Renal cortex interstitium (tissue), 11 donors: ENCODE data around the gene DTX2. TPM values are rescaled to one million over a fixed set of nuclear protein-coding genes. Genes with fewer than 3 reads are reported as not detected.
"Not testable (repeated sequence)": the region's sequence is repeated elsewhere in the genome, so short reads cannot be mapped to it uniquely, and the experiment has no call there.

Source experiments
- DNase-seq, 11 donors: peaks; one replicate each; pipeline ENCODE4 v3.0.0-alpha.2; 2013; ENCODE audit warnings: low read depth in 9 of 11, low spot score in 4 of 11; ENCODE audit errors: extremely low read depth in 1 of 11
- polyA plus RNA-seq, 3 donors: library from polyadenylated mRNA; unstranded; fragments of 120-200 nt; gene quantifications; one replicate each; pipeline ENCODE4 v1.2.1, GENCODE V29; 2013; ENCODE audit not compliant: insufficient read length in 3 of 3

The DTX2 gene
- polyA plus RNA-seq, 3 donors = 5.8 to 11.0 (median 10.4) TPM

DNA sequence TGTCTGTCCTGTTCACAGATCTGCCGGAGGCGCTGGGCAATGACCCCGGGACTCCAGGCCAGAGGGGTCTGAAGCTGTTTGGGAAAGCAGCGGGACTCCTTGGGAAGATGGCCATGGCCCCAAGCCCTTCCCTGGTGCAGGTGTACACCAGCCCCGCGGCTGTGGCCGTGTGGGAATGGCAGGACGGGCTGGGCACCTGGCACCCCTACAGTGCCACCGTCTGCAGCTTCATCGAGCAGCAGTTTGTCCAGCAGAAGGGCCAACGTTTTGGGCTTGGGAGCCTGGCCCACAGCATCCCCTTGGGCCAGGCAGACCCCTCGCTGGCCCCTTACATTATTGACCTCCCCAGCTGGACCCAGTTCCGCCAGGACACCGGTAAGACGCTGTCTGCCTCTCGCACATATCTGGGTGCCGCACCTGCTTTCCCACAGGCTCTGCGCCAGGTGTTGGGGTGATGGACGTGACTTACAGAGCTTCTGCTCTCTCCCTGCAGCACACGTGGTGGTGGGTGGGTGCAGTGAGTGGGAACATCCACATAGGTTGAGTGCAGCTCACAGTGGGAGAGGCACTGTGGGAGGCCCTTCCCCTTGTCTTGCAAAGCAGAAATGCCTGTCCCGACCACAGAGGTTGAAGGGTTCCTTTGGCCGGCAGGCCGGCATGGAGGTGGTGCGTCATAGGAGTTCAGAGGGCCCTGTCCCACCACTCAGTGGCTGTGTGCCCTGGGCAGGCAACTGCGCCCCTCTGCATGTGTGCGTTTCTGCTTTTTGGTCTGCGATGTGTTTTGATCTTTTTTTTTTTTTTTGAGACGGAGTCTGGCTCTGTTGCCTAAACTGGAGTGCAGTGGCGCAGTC is 19.1 kb downstream of the DTX2 start:
- not testable (repeated sequence) for DNase-seq

DNA sequence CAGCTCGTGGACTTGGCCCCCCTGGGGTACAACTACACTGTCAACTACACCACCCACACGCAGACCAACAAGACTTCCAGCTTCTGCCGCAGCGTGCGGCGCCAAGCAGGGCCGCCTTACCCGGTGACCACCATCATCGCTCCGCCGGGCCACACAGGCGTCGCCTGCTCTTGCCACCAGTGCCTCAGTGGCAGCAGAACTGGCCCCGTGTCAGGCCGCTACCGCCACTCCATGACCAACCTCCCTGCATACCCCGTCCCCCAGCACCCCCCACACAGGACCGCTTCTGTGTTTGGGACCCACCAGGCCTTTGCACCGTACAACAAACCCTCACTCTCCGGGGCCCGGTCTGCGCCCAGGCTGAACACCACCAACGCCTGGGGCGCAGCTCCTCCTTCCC is 21.2 kb downstream of the DTX2 start:
- not testable (repeated sequence) for DNase-seq

DNA sequence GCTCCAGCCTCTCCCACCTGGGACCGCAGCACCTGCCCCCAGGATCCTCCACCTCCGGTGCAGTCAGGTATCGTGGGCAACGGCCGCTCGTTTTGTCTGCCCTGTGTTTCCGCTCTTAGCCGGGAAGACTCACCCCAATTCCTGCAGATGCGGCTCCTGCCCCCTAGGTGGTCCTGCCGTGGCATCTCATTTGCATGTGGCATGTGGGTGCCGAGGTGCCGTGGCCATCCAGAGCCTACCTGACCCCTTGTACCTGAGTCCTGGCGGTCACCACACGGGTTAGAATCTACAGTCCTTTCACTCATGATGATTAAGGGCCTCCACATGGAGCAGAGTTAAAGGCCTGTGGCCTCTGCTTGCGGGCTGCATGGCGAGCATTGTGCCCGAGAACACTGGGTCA is 21.6 kb downstream of the DTX2 start:
- not testable (repeated sequence) for DNase-seq

DNA sequence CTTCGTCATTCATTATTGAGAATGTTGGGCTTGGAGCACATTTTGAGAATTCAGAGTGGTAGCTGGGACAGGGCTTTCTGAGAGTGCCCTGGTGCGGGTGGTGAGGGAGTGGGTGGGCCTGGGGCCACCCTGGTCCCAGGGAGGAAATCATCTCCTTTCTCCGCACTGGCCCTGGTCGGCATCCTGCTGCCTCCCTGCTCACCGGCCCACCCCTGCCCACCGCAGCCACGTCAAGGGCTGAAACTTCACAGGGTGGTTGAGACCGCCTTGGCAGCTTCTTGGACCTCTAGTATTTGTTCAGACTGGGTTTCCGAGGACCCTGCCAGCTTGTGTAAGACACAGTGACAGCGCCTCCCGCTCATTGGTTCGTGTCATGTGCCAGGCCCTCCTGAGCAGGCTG is 22.9 kb downstream of the DTX2 start:
- not testable (repeated sequence) for DNase-seq

DNA sequence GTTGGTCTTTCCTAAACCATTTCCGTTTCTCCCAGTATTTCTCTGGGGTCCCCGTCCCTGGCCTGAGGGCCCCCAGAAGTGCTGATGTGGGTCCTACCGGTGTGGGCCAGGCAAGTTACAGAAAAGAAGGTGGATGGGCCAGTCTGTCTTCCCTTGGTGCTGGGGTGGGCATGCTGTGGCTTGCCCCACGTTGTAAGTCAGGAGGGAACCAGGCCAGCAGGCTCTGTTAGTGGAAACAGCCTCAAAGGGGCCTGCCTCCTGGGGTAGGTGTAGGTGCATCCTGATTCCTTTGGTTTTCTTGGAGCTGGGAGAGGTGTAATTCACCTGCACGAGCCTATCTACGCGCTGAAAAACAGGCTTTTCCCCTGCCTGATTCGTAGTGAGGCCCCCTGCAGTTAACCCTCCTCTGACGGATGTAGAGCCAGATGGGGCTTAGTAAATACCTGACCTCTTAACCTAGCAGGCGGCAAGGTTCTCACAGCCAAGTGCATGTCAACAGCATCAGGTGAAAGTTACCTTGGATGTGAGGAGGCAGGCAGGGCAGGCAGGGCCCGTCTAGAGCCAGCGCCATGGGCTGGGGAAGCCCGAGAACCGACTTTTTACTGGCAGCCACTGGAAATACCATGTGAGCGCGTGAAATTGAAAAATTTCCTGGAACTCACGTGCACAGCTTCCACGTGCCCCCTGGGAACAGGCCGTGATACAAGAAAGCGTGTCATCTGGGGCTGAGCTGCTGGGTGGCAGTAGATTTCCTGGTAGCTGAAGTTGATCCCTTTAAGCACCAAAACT is 24.5 kb downstream of the DTX2 start:
- not testable (repeated sequence) for DNase-seq

DNA sequence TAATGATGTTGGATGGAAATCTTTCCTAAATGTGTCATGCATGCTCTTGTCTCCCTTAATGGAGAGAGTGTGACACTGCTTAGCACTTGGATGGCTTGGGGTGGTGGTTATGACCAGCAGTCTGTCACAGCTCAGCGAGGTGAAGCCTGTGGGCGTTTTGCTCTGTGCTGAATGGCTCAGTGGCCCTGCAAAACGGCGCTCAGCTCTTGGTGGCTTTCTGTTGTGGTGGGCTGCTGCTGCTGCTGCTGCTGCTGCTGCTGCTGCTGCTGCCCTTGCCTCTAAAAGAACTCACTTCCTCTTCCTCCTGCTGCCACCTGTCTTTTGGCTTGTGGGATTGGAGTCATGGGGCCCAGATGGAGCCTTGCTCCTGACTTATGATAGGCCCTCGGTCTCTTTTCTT is 25.1 kb downstream of the DTX2 start:
- DNase-seq = not testable (repeated sequence)

DNA sequence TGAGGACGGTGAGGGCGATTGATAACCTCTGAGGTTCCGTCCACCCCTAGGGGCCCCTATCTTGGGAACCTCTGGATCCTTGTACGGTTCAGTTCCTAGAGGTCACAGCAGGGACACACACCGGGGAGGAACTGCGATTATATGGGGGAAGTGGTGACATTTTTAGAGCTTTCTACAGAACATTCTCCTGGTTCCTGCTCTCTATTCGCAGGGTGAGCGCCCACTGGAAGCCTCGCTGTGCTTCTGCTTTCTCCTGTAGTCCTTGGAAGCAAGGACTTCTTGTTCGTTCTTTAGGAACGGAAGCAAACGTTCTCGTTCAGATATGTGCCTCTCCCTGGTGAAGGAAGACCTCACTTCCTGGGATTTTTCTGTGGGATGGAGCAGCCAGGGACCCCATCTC is 26.5 kb downstream of the DTX2 start:
- DNase-seq = not testable (repeated sequence)

DNA sequence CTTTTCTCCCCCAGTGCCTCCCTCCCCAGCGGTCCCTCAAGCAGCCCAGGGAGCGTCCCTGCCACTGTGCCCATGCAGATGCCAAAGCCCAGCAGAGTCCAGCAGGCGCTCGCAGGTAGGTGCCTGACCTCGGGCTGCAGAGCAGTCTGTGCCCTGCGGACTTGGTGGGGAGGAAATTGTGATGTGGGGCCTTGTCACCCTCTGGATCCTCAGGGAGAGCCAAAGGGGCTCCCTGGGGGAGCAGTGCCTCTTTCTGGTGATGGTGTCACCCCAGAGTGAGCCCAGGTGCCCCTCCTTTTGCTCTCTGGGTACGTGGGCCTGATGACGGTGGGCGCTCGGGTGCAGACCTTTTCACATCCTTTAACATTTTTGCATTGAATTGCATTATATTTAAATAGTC is 30.6 kb downstream of the DTX2 start:
- DNase-seq = not testable (repeated sequence)

DNA sequence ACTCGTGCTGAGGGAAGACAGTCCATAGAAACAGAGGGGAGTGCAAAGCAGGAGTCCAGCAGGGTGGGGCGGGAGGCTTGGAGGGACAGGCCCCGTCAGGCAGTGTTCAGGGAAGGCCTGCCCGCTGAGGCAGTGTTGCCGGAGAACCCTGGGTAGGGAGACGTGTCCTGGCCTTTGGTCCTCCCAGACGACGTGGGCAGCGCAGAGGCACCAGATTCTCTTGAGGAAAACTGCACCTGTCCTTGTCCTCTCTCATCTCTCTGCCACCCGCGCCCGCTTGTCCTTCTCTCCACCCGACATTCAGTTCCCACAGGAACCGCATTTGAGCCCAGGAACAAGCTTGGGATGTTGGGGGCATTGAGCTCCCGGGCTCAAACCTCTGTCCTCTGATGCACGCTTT is 34.2 kb downstream of the DTX2 start:
- DNase-seq = not testable (repeated sequence)

DNA sequence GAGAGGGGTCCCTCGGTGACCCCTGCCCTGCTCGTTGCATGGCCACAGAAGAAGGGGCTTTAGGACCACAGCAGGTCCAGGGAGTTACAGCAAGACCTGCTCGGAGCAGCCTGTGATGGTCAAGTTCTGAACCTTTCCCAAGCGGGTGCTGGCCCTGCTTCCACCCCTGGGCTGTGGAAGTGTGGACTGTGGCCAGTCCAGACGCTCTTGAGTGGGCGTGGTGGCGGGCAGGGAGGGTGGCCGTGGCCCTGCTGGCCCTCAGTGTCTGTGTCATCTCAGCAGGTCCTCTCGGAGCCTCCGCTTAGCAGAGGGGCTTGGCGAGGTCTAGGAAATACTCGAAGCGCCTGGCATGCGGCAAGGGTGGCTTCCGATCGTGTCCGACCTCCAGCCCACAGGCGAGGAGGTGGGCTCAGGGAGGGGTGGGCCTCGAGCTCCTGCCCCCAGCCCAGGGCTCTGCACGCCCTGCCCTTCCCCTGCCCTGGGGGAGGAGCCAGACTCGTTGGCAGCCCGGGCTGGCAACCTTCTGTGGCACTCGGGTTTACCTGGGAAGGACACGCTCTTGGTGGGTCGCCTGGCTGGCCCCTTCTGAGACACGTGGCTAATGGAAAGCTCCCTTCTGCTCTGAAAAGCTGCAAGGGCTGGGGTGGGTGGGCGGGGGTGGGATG is 36.5 kb downstream of the DTX2 start:
- DNase-seq = not testable (repeated sequence)

DNA sequence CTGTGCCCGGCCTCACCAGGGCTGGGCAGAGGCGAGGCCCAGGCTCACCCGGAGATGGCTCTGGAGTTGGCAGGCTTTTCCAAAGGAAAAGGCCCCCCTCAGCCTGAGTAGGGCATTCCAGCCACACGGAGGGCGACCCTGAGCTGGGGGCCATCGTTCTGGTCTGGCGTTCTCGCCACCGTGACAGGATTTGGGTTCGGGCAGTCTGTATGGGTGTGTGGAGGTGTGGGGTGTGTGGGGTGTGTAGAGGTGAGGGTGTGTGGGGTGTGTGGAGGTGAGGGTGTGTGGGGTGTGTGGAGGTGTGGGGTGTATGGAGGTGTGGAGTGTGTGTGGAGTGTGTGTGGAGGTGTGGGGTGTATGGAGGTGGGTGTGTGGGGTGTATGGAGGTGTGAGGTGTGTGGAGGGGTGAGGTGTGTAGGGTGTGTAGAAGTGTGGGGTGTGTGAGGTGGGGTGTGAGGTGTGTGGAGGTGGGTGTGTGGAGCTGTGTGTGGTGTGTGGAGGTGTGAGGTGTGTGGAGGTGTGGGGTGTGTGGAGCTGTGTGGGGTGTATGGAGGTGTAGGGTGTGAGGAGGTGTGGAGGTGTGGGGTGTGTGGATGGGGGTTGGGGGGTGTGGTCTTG is 37.2 kb downstream of the DTX2 start:
- not testable (repeated sequence) for DNase-seq

DNA sequence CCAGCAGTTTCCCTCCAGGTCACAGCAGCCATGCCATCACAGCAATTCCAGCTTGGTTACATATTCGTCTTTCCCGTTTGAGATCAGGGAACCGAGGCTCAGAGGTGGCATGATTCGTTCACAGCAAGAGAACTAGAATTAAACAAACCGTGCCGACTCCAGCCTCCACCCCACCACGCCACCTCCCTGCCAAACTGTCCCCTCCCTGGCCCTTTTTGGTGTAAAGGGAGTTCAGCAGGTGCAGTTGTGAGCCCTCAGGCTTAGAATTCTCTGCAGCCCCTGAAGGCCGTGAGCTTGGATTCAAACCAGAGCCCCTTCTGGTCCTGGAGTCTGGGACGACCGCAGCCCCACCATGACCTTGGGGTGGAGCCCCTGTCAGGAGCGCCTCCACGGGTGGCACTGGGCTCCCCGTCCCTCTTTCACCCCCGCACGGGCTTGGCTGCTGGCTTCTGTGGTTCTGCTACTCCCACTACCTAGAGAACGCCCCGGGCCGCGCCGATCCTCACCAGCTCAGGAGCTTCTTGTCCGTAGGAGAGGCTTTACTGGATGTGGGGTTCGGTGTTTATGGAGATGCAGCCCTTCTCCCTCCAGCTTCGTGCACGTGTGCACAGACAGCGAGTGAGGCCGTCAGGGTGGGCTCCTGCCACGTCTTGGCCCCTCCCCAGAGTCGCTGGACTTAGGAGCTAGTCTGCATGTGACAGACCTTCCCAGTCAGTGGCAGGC is 37.9 kb downstream of the DTX2 start:
- not testable (repeated sequence) for DNase-seq

DNA sequence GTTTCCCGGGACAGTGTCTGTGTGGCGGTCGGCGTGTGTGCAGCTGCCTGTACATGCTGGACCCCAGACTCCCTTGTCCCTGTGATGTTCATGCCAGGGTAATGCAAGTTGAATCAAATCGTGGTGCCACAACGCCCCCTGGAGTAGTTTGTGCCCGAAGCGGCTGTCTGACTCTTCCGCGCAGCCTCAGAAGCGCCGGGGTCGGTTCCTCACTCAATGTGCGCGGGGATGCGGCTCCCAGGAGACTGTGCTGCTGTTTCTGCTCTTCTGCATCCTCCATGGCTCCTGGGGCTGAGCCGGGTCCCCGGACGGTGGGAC is 38.4 kb downstream of the DTX2 start:
- not testable (repeated sequence) for DNase-seq

DNA sequence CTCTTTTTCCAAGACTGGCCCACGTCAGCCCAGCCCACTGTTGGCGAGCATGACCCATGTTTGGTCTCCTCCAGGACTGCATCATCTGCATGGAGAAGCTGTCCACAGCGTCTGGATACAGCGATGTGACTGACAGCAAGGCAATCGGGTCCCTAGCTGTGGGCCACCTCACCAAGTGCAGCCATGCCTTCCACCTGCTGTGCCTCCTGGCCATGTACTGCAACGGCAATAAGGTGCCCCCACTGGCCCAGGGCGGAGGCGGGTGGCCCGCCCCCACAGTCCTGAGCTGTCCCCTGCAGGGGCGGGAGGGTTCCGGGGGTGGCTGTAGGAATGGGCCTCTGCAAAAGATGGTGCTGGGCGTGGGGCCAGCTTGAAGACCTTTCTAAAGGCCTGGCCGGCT is 40.7 kb downstream of the DTX2 start:
- DNase-seq = not testable (repeated sequence)

DNA sequence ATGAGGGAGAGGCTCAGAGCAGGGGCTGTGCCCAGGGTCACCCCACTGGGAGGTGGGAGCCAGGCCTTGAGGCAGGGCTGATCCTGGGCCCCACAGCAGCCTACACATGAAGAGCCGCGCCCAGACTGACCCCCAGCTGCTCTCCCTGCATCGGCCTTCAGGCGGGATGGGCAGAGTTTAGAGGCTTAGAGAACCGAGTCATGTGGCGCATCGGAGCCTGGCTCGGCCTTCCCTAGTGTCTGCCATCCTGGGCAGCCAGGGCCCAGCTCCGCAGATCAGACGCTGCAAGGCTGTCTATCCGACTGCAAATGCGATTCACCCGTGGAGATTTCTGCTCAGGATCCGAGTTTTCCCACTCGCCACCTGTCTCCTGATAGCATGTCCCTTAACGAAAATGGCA is 41.3 kb downstream of the DTX2 start:
- DNase-seq = not testable (repeated sequence)

DNA sequence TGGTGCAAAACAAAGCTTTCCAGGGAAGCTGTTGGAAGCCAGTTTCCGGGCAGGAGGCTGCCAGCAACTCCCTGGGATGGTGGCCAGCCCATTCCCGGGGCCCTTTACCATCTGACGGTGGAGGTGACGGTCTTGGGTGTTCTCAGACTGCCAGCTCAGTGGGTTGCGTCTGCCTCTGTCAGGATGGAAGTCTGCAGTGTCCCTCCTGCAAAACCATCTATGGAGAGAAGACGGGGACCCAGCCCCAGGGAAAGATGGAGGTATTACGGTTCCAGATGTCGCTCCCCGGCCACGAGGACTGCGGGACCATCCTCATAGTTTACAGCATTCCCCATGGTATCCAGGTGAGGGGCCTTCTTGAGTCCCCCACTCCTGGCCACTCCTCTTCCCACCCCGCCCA is 41.7 kb downstream of the DTX2 start:
- not testable (repeated sequence) for DNase-seq

DNA sequence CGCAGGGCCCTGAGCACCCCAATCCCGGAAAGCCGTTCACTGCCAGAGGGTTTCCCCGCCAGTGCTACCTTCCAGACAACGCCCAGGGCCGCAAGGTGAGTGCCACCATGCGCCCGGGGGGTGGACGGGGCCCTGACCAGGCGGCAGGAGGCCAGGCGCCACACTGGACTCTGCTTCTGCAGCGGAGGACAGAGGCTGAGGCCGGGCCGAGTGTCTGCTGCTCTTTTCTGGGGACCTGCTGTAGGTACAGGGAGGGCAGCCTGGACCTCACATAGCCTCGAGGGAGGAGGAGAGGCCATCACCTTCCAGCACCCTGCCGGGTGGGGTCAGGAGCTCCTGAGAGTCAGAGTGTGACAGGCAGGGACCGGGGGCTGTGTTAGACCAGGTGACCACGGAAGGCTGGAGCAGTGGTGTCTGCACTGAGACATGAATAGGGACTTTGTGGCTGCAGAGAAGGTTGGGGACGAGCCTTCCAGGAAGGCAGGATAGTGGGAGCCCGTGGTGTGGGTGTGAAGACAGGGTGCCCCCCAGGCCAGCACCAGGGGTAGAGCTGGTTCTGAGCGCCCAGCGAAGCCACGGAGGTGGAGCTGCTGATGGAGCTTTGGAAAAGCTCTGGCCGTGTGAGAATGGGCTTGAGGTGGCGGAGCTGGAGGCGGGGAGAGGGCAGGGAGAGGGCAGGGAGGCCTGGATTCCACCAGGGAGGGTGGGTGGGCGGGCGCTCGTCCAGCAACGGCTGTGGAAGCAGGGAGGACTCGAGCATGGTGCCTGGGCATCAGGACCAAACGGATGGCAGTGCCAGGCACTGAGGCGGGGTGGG is 43.0 kb downstream of the DTX2 start:
- DNase-seq = not testable (repeated sequence)
